MM.1S (cell line): Measurements from ENCODE around the gene MTFMT.

ENCODE experiments used
- DNase-seq: peaks from one replicate; pipeline ENCODE4 v3.0.0-alpha.2; 2015
- H2AFZ ChIP-seq: fragments of 300-600 bp; sonication (generic); 2 replicates; pipeline ENCODE4 v1.6.0; 2016; ENCODE audit warnings: antibody characterized with exemption, low read length
- H3F3A ChIP-seq: fragments of 300-600 bp; sonication (generic); 2 replicates; pipeline ENCODE4 v1.6.1; 2016; ENCODE audit warnings: mild to moderate bottlenecking, antibody characterized with exemption, low read length, moderate library complexity, mixed read lengths; ENCODE audit not compliant: insufficient read depth
- H3K27ac ChIP-seq: fragments of 300-600 bp; sonication (generic); 2 replicates; pipeline ENCODE4 v1.5.1; 2016; ENCODE audit warnings: mild to moderate bottlenecking, low read length
- H3K27me3 ChIP-seq: fragments of 300-600 bp; sonication (generic); replicated peaks from 2 replicates; pipeline ENCODE4 v1.6.0; 2016; ENCODE audit warnings: low read length; ENCODE audit not compliant: insufficient read depth
- H3K36me3 ChIP-seq: fragments of 300-600 bp; sonication (generic); replicated peaks from 2 replicates; pipeline ENCODE4 v1.6.1; 2016; ENCODE audit warnings: mild to moderate bottlenecking, low read length, mixed read lengths; ENCODE audit not compliant: insufficient read depth
- H3K4me1 ChIP-seq: fragments of 300-600 bp; sonication (generic); 2 replicates; pipeline ENCODE4 v1.6.1; 2016; ENCODE audit warnings: low read length, mixed read lengths
- H3K4me2 ChIP-seq: fragments of 300-600 bp; sonication (generic); 2 replicates; pipeline ENCODE4 v1.6.0; 2016; ENCODE audit warnings: low read depth, low read length
- H3K4me3 ChIP-seq: fragments of 300-600 bp; sonication (generic); 2 replicates; pipeline ENCODE4 v1.5.1; 2016; ENCODE audit warnings: low read length, mixed read lengths
- H3K79me2 ChIP-seq: fragments of 300-600 bp; sonication (generic); 2 replicates; pipeline ENCODE4 v1.6.1; 2016; ENCODE audit warnings: mixed run types, low read length, mixed read lengths
- H3K9ac ChIP-seq: fragments of 300-600 bp; sonication (generic); 2 replicates; pipeline ENCODE4 v1.6.1; 2016; ENCODE audit warnings: low read length, mixed read lengths
- H3K9me2 ChIP-seq: fragments of 300-600 bp; sonication (generic); replicated peaks from 2 replicates; pipeline ENCODE4 v1.6.1; 2016; ENCODE audit warnings: mild to moderate bottlenecking, low read length, mixed read lengths; ENCODE audit not compliant: insufficient read depth
- H3K9me3 ChIP-seq: fragments of 300-600 bp; sonication (generic); replicated peaks from 2 replicates; pipeline ENCODE4 v1.6.1; 2016; ENCODE audit warnings: mild to moderate bottlenecking, low read length, mixed read lengths; ENCODE audit not compliant: insufficient read depth
- H4K20me1 ChIP-seq: fragments of 300-600 bp; sonication (generic); 2 replicates; pipeline ENCODE4 v1.6.1; 2016; ENCODE audit warnings: mild to moderate bottlenecking, low read length, moderate library complexity, mixed read lengths; ENCODE audit not compliant: insufficient read depth
- CTCF ChIP-seq: fragments of 300-600 bp; sonication (generic); IDR thresholded peaks from 2 replicates; pipeline ENCODE4 v1.5.1; 2016; ENCODE audit warnings: antibody characterized with exemption, low read length, mixed read lengths
- EZH2 ChIP-seq: fragments of 300-600 bp; sonication (generic); optimal IDR thresholded peaks from 2 replicates; pipeline ENCODE3; 2017; ENCODE audit warnings: low read depth, mild to moderate bottlenecking, antibody characterized with exemption, low read length, mixed read lengths
- EZH2phosphoT487 ChIP-seq: fragments of 300-600 bp; sonication (generic); IDR thresholded peaks from 2 replicates; pipeline ENCODE4 v1.6.1; 2018; ENCODE audit warnings: antibody characterized with exemption, low read length

The MTFMT gene

DNA sequence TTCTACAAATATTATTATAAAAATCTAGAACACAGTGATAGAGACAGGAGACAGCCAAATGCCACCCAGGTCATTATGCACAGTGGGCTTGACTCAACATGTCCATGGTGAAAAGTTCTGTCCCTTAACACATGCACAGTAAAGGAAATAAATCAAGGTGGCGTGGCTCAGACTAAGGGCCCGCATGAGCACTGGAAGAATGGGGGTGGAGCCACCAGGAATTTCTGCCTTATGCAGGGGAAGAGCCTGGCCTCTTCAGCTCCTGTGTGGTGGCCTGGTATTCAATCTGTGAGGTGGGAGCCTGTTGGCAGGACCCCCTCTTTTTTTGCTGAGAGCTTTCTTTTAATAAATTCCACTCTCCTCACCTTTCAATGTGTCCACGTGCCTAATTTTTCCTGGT lies 22.6 kb downstream of the MTFMT start:
- Histone ChIP-seq H3K27me3 (no peaks in the 10 kb centered on the region), H3K27ac (no peak overlapping the region)
- DNase-seq = no peak

GRCh38 chr15:65004993-65005392 lies 24.4 kb downstream of the MTFMT start:
- no peaks in the 10 kb centered on the region for H3K27me3 ChIP-seq
- no peak overlapping the region for H3K27ac ChIP-seq
- H3F3A ChIP-seq = no peaks in the 10 kb centered on the region
- H3K9me2 ChIP-seq = no peaks in the 10 kb centered on the region
- no peak overlapping the region for H2AFZ ChIP-seq
- H3K36me3 ChIP-seq = no peaks in the 10 kb centered on the region
- H3K9me3 ChIP-seq = no peaks in the 10 kb centered on the region
- no peak for TF ChIP-seq CTCF
- TF ChIP-seq EZH2phosphoT487 = no peak
- no peak for TF ChIP-seq EZH2
- no peak overlapping the region for H3K9ac ChIP-seq
- no peak for DNase-seq
- no peaks in the 10 kb centered on the region for H3K79me2 ChIP-seq
- H4K20me1 ChIP-seq = no peaks in the 10 kb centered on the region
- no peak overlapping the region for H3K4me2 ChIP-seq
- 0 out of 2 replicates have a peak, but pooled peaks cover 4% of the 10 kb centered on the region for H3K4me1 ChIP-seq
- no peak overlapping the region for H3K4me3 ChIP-seq

More for the DNA sequence above, 22.6 kb downstream of the MTFMT start:
- Histone ChIP-seq H3K9ac (no peak overlapping the region), H3K9me3 (no peaks in the 10 kb centered on the region), H3K4me1 (0 out of 2 replicates have a peak, but pooled peaks cover 4% of the 10 kb centered on the region), H3K36me3 (no peaks in the 10 kb centered on the region), H2AFZ (no peak overlapping the region), H3K4me2 (no peak overlapping the region), H3K79me2 (no peaks in the 10 kb centered on the region), H4K20me1 (no peaks in the 10 kb centered on the region), H3F3A (no peaks in the 10 kb centered on the region), H3K9me2 (no peaks in the 10 kb centered on the region), H3K4me3 (no peak overlapping the region)
- TF ChIP-seq EZH2phosphoT487 = no peak
- no peak for TF ChIP-seq CTCF

DNA sequence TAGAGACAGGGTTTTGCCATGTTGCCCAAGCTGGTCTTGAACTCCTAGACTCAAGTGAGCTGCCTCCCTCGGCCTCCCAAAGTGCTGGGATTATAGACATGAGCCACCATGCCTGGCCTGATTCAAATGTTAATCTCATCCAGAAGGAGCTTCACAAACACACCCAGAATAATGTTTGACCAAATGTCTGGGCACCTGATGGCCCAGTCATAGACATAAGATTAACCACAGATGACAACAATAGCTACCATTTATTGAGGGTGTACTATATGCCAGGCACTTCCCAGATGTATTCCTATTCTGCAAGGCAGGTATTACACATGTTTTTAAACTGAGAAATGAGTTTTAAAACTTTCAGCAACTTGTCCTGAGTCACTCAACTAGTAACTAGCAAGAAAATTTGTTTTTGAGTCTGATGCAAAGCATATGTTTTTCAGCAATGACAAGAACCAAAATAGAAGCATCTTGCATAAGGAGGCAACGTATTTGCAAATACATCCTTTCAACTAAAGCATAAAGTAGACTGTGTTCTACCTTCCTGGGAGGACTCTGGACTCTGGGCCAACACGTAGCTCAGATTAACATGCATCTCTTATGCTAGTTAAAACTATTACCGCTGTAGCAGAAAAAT lies 31.6 kb downstream of the MTFMT start:
- no peaks in the 10 kb centered on the region for H3K36me3 ChIP-seq
- DNase-seq = no peak

More for the DNA sequence above, 31.6 kb downstream of the MTFMT start:
- H3K79me2 ChIP-seq = no peaks in the 10 kb centered on the region
- H4K20me1 ChIP-seq = no peaks in the 10 kb centered on the region
- no peaks in the 10 kb centered on the region for H3K4me1 ChIP-seq
- H3K9me3 ChIP-seq = no peaks in the 10 kb centered on the region
- no peak overlapping the region for H3K9ac ChIP-seq
- H3K4me2 ChIP-seq = no peak overlapping the region
- no peaks in the 10 kb centered on the region for H3K27me3 ChIP-seq
- no peaks in the 10 kb centered on the region for H3K9me2 ChIP-seq
- H3K27ac ChIP-seq = no peak overlapping the region
- no peak overlapping the region for H2AFZ ChIP-seq
- H3K4me3 ChIP-seq = no peak overlapping the region
- no peaks in the 10 kb centered on the region for H3F3A ChIP-seq
- TF ChIP-seq EZH2phosphoT487 (no peak), CTCF (no peak), EZH2 (no peak)
